HepG2 (cell line): ENCODE data around the gene DDX23. TPM values are rescaled to one million over a fixed set of nuclear protein-coding genes. Genes with fewer than 3 reads are reported as not detected.
"Not testable (repeated sequence)": the region's sequence is repeated elsewhere in the genome, so short reads cannot be mapped to it uniquely, and the experiment has no call there.

Experiments used
- ATAC-seq: fragments of 200-7000 bp; cut with Tn5 transposase; 3 replicates; pipeline ENCODE4 v1.9.1; 2020; ENCODE audit warnings: mild to moderate bottlenecking, moderate library complexity
- BruUV-seq: library from RNA; stranded (reverse); fragments of 400-500 nt; replicated peaks from 2 replicates; lab custom pipeline; 2021; lab: Mats Ljungman, UMichigan
- CTCF ChIA-PET: fragments of 300-600 bp; formaldehyde crosslinking; extraction: SDS; loops from one replicate; lab custom pipeline; 2021; ENCODE audit warnings: low total read pairs, inconsistent platforms, low intra/inter-chr PET ratio; lab: Yijun Ruan, JAX
- POLR2A ChIA-PET: fragments of 350-600 bp; sonication (Branson Sonifier 250); formaldehyde crosslinking; loops from one replicate; lab custom pipeline; 2020; ENCODE audit warnings: antibody characterized with exemption, inconsistent platforms; lab: Yijun Ruan, JAX
- DNase-seq: peaks from one replicate; pipeline ENCODE4 v3.0.0-alpha.2; 2015; ENCODE audit warnings: low spot score
- FAIRE-seq: peaks from 3 replicates; lab custom pipeline; 2011; peaks lifted over from hg19 to GRCh38; lab: Jason Lieb, UNC
- H2AFZ ChIP-seq: one replicate; pipeline ENCODE4 v1.6.1; 2011; ENCODE audit warnings: low read length, inconsistent platforms
- H3K27ac ChIP-seq: fragments of 300-600 bp; 3 replicates; pipeline ENCODE4 v1.8.0; 2011; ENCODE audit warnings: mixed run types, mild to moderate bottlenecking, mixed read lengths, low read length, inconsistent platforms; ENCODE audit not compliant: insufficient read depth; ENCODE audit errors: extremely low read length
- H3K27me3 ChIP-seq, 2 experiments: fragments of 200-600 bp in 1 of 2; 2 replicates in 1 of 2; 3 replicates in 1 of 2; pipeline versions ENCODE4 v1.6.0 to v1.8.0; 2011; ENCODE audit warnings: low read length in 2 of 2, mild to moderate bottlenecking in 2 of 2, moderate library complexity in 2 of 2, inconsistent platforms in 1 of 2; ENCODE audit not compliant: insufficient read depth in 2 of 2, control insufficient read depth in 1 of 2
- H3K36me3 ChIP-seq, 2 experiments: fragments of 200-600 bp in 1 of 2; replicated peaks in 1 of 2; 2 replicates in 1 of 2; 3 replicates in 1 of 2; pipeline versions ENCODE4 v1.5.1 to v1.8.0; 2011; ENCODE audit warnings: low read length in 2 of 2, inconsistent platforms in 1 of 2; ENCODE audit not compliant: insufficient read depth in 2 of 2, control insufficient read depth in 1 of 2
- H3K4me1 ChIP-seq: 2 replicates; pipeline ENCODE4 v1.5.1; 2012; ENCODE audit warnings: low read length, inconsistent platforms; ENCODE audit not compliant: insufficient read depth
- H3K4me2 ChIP-seq: 2 replicates; pipeline ENCODE4 v1.6.0; 2011; ENCODE audit warnings: low read depth, low read length, inconsistent platforms
- H3K4me3 ChIP-seq, 3 experiments: fragments of 200-600 bp in 1 of 3; sonication (generic), shearing (Covaris generic) in 1 of 3; replicated peaks in 1 of 3; 2 replicates each; pipeline ENCODE4 v1.5.1; 2011 to 2016; ENCODE audit warnings: low read length in 3 of 3, inconsistent platforms in 2 of 3, low read depth in 2 of 3, mild to moderate bottlenecking in 2 of 3, control low read depth in 1 of 3, mixed read lengths in 1 of 3; ENCODE audit not compliant: insufficient read depth in 1 of 3
- H3K79me2 ChIP-seq: one replicate; pipeline ENCODE4 v1.6.1; 2011; ENCODE audit warnings: low read length, inconsistent platforms; ENCODE audit not compliant: insufficient read depth
- H3K9ac ChIP-seq: 2 replicates; pipeline ENCODE4 v1.6.0; 2011; ENCODE audit warnings: mild to moderate bottlenecking, low read depth, low read length, inconsistent platforms; ENCODE audit not compliant: insufficient read depth
- H3K9me3 ChIP-seq: 2 replicates; pipeline ENCODE4 v1.5.1; 2012; ENCODE audit warnings: mild to moderate bottlenecking, low read length
- H4K20me1 ChIP-seq: 2 replicates; pipeline ENCODE4 v1.6.0; 2011; ENCODE audit warnings: inconsistent platforms, mild to moderate bottlenecking, low read length, moderate library complexity; ENCODE audit not compliant: insufficient read depth
- MAZ ChIP-seq, 2 experiments: sonication (generic) in 1 of 2; formaldehyde crosslinking in 1 of 2; IDR thresholded peaks; 2 replicates each; pipeline versions ENCODE4 v1.5.0 to v1.6.1; 2012 to 2020; ENCODE audit warnings: low read depth in 2 of 2, mild to moderate bottlenecking in 2 of 2, borderline replicate concordance in 1 of 2, improper control_type of control experiment in 1 of 2, low read length in 1 of 2, missing genetic modification reagents in 1 of 2, moderate library complexity in 1 of 2
- SRY ChIP-seq: sonication (generic); formaldehyde crosslinking; IDR thresholded peaks from 2 replicates; pipeline ENCODE4 v1.8.0; 2022; ENCODE audit warnings: mild to moderate bottlenecking, missing genetic modification reagents
- WGBS: methylation state at CpG from one replicate; pipeline ENCODE4 v1.1.6; 2017; ENCODE audit warnings: low lambda C conversion rate; 5-methylcytosine and 5-hydroxymethylcytosine counted together
- in situ Hi-C: cut with HindIII; loops from 2 replicates; pipeline ENCODE4 v1.10.0; 2017; ENCODE audit warnings: low pct_unique_long_range_greater_than_20kb; ENCODE audit not compliant: extremely low pct_ligation_motif_present
- intact Hi-C: fragments of 100-400 bp; cut with micrococcal nuclease; formaldehyde crosslinking; loops from one replicate; pipeline ENCODE4 v1.10.0; 2022; ENCODE audit not compliant: unreplicated experiment
- polyA plus RNA-seq, 8 experiments: library from polyadenylated mRNA; depleted of rRNA in 3 of 8; stranded (reverse) in 7 of 8; unstranded in 1 of 8; fragments of >200 nt; fragmentation: Illumina TruSeq in 4 of 8; extraction: Trizol in 4 of 8; gene quantifications; 2 replicates each; pipeline versions ENCODE4 v1.2.1 to v1.2.3, GENCODE V29; 2011 to 2016; ENCODE audit warnings: low read depth in 4 of 8, missing spikeins in 1 of 8, mixed read lengths in 1 of 8; ENCODE audit not compliant: insufficient read depth in 1 of 8
- total RNA-seq, 5 experiments: library from RNA; depleted of rRNA; stranded (reverse); fragments of >200 nt; fragmentation: Illumina TruSeq; extraction: Trizol; gene quantifications; 2 replicates each; pipeline ENCODE4 v1.2.3, GENCODE V29; 2016; ENCODE audit warnings: low read depth in 1 of 5

Gene DDX23
- total and polyA plus RNA-seq, 2 of the 13 experiments (the other 11 are each of a cell fraction or from before 2014, with no cell fraction given) = 35.7 to 90.0 TPM

DNA sequence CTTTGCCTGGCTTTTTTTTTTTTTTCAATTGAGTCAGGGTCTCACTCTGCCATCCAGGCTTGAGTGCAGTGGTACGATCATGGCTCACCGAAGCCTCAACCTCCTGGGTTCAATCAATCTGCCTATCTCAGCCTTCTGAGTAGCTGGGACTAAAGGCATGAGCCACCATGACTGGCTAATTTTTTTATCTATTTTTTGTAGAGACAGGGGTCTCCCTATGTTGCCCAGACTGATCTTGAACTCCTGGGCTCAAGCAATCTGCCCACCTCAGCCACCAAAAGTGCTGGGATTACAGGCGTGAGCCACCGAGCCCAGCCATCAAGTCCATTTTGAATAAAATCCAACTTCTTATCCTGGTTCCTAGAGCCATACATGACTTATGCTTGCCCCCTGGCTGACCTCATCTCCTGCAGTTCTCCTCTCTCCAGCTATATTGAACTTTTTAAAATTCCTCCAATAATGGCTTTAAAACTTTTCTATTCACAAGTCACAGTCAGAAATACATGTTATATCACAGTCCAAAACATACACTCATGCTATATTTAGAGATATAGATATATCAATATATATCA is 24.1 kb upstream of the DDX23 start:
- no TSS peak for BruUV-seq
- peaks cover 2 to 22% of the 10 kb centered on the region in 2 experiments; a peak in 4 of 5 replicates for H3K27me3 ChIP-seq
- WGBS = 58% methylated on average over 4 of the region's 4 CpGs
- intact Hi-C loops = no loop called here
- no peak overlapping the region for H3K27ac ChIP-seq
- no peak overlapping the region for H2AFZ ChIP-seq
- H3K4me2 ChIP-seq = no peak overlapping the region
- ChIA-PET POLR2A (no interaction called here), CTCF (no interaction called here)
- in situ Hi-C loops = no loop called here
- H3K36me3 ChIP-seq = no peaks in the 10 kb centered on the region
- H3K9me3 ChIP-seq = no peaks in the 10 kb centered on the region
- H3K79me2 ChIP-seq = no peaks in the 10 kb centered on the region
- no peaks in the 10 kb centered on the region for H4K20me1 ChIP-seq
- peaks cover 43% of the 10 kb centered on the region for H3K4me1 ChIP-seq
- DNase-seq (no peak), FAIRE-seq (no peak), ATAC-seq (no peak)
- H3K9ac ChIP-seq = no peak overlapping the region
- H3K4me3 ChIP-seq = no peak overlapping the region
- TF ChIP-seq SRY (CRISPR knock-in tag) (no peak), MAZ (IDR thresholded peaks at IDR 0.05; ENCODE audit: borderline replicate concordance, low read depth, low read length) (no peak), MAZ (CRISPR knock-in tag; IDR thresholded peaks at IDR 0.05; ENCODE audit: low read depth) (no peak)

DNA sequence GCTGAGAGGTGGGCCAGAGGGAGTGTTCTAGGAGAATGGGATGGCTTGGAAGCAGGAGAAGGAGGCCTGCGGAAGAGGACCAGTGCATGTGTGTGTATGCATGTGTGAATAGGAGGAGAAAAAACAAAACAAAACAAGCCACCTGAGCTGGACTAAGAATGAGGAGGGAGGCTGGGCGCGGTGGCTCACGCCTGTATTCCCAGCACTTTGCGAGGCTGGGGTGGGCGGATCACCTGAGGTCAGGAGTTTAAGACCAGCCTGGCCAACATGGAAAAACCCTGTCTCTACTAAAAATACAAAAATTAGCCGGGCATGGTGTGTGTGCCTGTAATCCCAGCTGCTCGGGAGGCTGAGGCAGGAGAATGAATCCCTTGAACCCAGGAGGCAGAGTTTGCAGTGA is 21.6 kb upstream of the DDX23 start:
- CTCF ChIA-PET, intact Hi-C loops: not testable (repeated sequence)

More for the DNA sequence above, 21.6 kb upstream of the DDX23 start:
- Histone ChIP-seq H3K4me1 (peaks cover 20% of the 10 kb centered on the region), H3K27me3 (peaks cover 2 to 16% of the 10 kb centered on the region in 2 experiments; a peak in 4 of 5 replicates)
- in situ Hi-C loops, H3K9ac ChIP-seq, H3K27ac ChIP-seq, ATAC-seq, H3K4me2 ChIP-seq, H2AFZ ChIP-seq, FAIRE-seq, H3K79me2 ChIP-seq, BruUV-seq, H3K9me3 ChIP-seq, H3K4me3 ChIP-seq, DNase-seq, H3K36me3 ChIP-seq, H4K20me1 ChIP-seq: not testable (repeated sequence)
- POLR2A ChIA-PET = interaction anchor here (1.0 kb wide), 3 partner anchors 8 to 13 kb away, joined by 3 to 4 read pairs (median 4); no protein-coding TSS in a partner anchor
- 24% methylated on average over 8 of the region's 8 CpGs for WGBS
